Astrocyte (in vitro differentiated cells and primary cell): Measurements from ENCODE around the gene ACVR1. TPM values are rescaled to one million over a fixed set of nuclear protein-coding genes. Genes with fewer than 3 reads are reported as not detected.

Source experiments
- DNase-seq: peaks from one replicate; pipeline ENCODE4 v3.0.0-alpha.2; 2010; ENCODE audit warnings: low read depth
- FAIRE-seq: peaks from 2 replicates; lab custom pipeline; 2011; peaks lifted over from hg19 to GRCh38; lab: Jason Lieb, UNC
- H2AFZ ChIP-seq: 2 replicates; pipeline ENCODE4 v1.6.0; 2012; ENCODE audit warnings: low read depth, low read length, inconsistent platforms
- H3K27ac ChIP-seq: 2 replicates; pipeline ENCODE4 v1.5.1; 2011; ENCODE audit warnings: low read depth, low read length, inconsistent platforms
- H3K27me3 ChIP-seq: 2 replicates; pipeline ENCODE4 v1.6.0; 2011; ENCODE audit warnings: low read length, inconsistent platforms; ENCODE audit not compliant: insufficient read depth
- H3K36me3 ChIP-seq: 2 replicates; pipeline ENCODE4 v1.5.1; 2011; ENCODE audit warnings: low read length, inconsistent platforms; ENCODE audit not compliant: insufficient read depth
- H3K4me1 ChIP-seq: 2 replicates; pipeline ENCODE4 v1.5.1; 2011; ENCODE audit warnings: low read length, inconsistent platforms; ENCODE audit not compliant: insufficient read depth
- H3K4me2 ChIP-seq: 2 replicates; pipeline ENCODE4 v1.6.0; 2012; ENCODE audit warnings: low read length, inconsistent platforms
- H3K4me3 ChIP-seq: 2 replicates; pipeline ENCODE4 v1.5.1; 2011; ENCODE audit warnings: low read depth, mild to moderate bottlenecking, low read length, inconsistent platforms; ENCODE audit not compliant: insufficient read depth
- H3K79me2 ChIP-seq: 2 replicates; pipeline ENCODE4 v1.6.0; 2012; ENCODE audit warnings: mild to moderate bottlenecking, low read length, inconsistent platforms; ENCODE audit not compliant: insufficient read depth
- H3K9ac ChIP-seq: 2 replicates; pipeline ENCODE4 v1.6.0; 2012; ENCODE audit warnings: mild to moderate bottlenecking, low read length, inconsistent platforms
- H3K9me3 ChIP-seq: 2 replicates; pipeline ENCODE4 v1.5.1; 2012; ENCODE audit warnings: low read depth, mild to moderate bottlenecking, low read length, inconsistent platforms; ENCODE audit not compliant: insufficient read depth
- H4K20me1 ChIP-seq: 2 replicates; pipeline ENCODE4 v1.6.0; 2012; ENCODE audit warnings: low read length, inconsistent platforms; ENCODE audit not compliant: insufficient read depth
- H3K27ac Mint-ChIP-seq: one replicate; pipeline ENCODE4 v1.8.0; 2021; ENCODE audit warnings: mild to moderate bottlenecking, mixed read lengths; ENCODE audit not compliant: unreplicated experiment
- H3K27me3 Mint-ChIP-seq: one replicate; pipeline ENCODE4 v1.8.0; 2021; ENCODE audit warnings: low read depth, mixed read lengths; ENCODE audit not compliant: unreplicated experiment
- H3K36me3 Mint-ChIP-seq: one replicate; pipeline ENCODE4 v1.8.0; 2021; ENCODE audit warnings: low read depth, mixed read lengths; ENCODE audit not compliant: unreplicated experiment
- H3K4me1 Mint-ChIP-seq: one replicate; pipeline ENCODE4 v1.8.0; 2021; ENCODE audit warnings: low read depth, mixed read lengths; ENCODE audit not compliant: unreplicated experiment
- H3K4me3 Mint-ChIP-seq: one replicate; pipeline ENCODE4 v1.8.0; 2021; ENCODE audit warnings: mild to moderate bottlenecking, moderate library complexity, mixed read lengths; ENCODE audit not compliant: unreplicated experiment
- H3K9me3 Mint-ChIP-seq: one replicate; pipeline ENCODE4 v1.8.0; 2021; ENCODE audit warnings: mild to moderate bottlenecking, mixed read lengths; ENCODE audit not compliant: unreplicated experiment
- EZH2 ChIP-seq: IDR thresholded peaks from 2 replicates; pipeline ENCODE4 v1.6.1; 2012; ENCODE audit warnings: mild to moderate bottlenecking, low read length, inconsistent platforms; ENCODE audit not compliant: insufficient read depth
- total RNA-seq: library from RNA; stranded (reverse); gene quantifications from 2 replicates; pipeline ENCODE4 v1.2.1, GENCODE V29; 2021
- TF ChIP-seq, protein P1 (sequence below): IDR thresholded peaks from 2 replicates; pipeline ENCODE4 v1.5.1; 2011; ENCODE audit warnings: low read depth, mild to moderate bottlenecking, inconsistent platforms, low read length, moderate library complexity; ENCODE audit not compliant: insufficient read depth

Gene ACVR1
- total RNA-seq, 1 donor from 2014 or later, result 45.9 TPM

GRCh38 chr2:157789933-157790511 is 86.1 kb downstream of the ACVR1 start:
- no peak for DNase-seq
- no peaks in the 10 kb centered on the region for H3K9me3 ChIP-seq
- H3K4me1 ChIP-seq, result peaks cover 34% of the 10 kb centered on the region
- no peak overlapping the region for H3K27ac ChIP-seq
- no peaks in the 10 kb centered on the region for H3K27me3 Mint-ChIP-seq
- no peak overlapping the region for H2AFZ ChIP-seq
- H3K79me2 ChIP-seq, result peaks cover 34% of the 10 kb centered on the region
- no peaks in the 10 kb centered on the region for H3K36me3 Mint-ChIP-seq
- no peak overlapping the region for H3K4me3 Mint-ChIP-seq
- no peak overlapping the region for H3K4me3 ChIP-seq
- H3K4me2 ChIP-seq, result no peak overlapping the region
- no peaks in the 10 kb centered on the region for H3K9me3 Mint-ChIP-seq
- no peak for FAIRE-seq
- H3K27me3 ChIP-seq, result no peaks in the 10 kb centered on the region
- peaks cover 55% of the 10 kb centered on the region for H3K4me1 Mint-ChIP-seq
- TF ChIP-seq EZH2, result no peak
- TF ChIP-seq, protein P1, sequence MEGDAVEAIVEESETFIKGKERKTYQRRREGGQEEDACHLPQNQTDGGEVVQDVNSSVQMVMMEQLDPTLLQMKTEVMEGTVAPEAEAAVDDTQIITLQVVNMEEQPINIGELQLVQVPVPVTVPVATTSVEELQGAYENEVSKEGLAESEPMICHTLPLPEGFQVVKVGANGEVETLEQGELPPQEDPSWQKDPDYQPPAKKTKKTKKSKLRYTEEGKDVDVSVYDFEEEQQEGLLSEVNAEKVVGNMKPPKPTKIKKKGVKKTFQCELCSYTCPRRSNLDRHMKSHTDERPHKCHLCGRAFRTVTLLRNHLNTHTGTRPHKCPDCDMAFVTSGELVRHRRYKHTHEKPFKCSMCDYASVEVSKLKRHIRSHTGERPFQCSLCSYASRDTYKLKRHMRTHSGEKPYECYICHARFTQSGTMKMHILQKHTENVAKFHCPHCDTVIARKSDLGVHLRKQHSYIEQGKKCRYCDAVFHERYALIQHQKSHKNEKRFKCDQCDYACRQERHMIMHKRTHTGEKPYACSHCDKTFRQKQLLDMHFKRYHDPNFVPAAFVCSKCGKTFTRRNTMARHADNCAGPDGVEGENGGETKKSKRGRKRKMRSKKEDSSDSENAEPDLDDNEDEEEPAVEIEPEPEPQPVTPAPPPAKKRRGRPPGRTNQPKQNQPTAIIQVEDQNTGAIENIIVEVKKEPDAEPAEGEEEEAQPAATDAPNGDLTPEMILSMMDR, result no peak
- H3K36me3 ChIP-seq, result no peaks in the 10 kb centered on the region
- no peak overlapping the region for H3K9ac ChIP-seq
- peaks cover 55% of the 10 kb centered on the region for H4K20me1 ChIP-seq
- H3K27ac Mint-ChIP-seq, result no peak overlapping the region

DNA sequence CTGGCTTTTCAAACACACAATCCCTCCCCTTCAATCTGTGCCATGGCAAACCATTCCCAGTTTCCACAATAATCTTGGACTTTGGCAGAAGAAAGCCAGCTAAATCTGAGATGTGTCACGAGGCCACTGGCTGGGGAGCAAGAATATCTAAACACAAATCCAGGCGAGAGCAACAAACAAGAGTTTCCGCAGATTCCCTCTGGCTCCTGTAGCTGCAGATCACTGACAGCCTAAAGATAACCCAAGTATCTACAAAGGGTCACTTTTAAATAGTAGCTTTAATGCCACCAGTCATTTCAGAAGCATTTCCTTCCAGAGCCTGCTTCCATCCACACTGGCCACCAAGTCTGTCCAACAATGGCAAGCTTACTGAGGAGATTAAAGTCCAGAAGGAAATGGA is 86.9 kb downstream of the ACVR1 start:
- no peak for TF ChIP-seq EZH2
- TF ChIP-seq, protein P1, result no peak
- Mint-ChIP-seq H3K4me3 (peak overlapping the region; percentile 7), H3K36me3 (no peaks in the 10 kb centered on the region), H3K27ac (no peak overlapping the region), H3K27me3 (no peaks in the 10 kb centered on the region), H3K9me3 (no peaks in the 10 kb centered on the region), H3K4me1 (peaks cover 59% of the 10 kb centered on the region)
- Histone ChIP-seq H3K4me2 (no peak overlapping the region), H3K9me3 (no peaks in the 10 kb centered on the region), H3K9ac (no peak overlapping the region), H3K36me3 (no peaks in the 10 kb centered on the region), H3K4me1 (peaks cover 42% of the 10 kb centered on the region), H3K27me3 (no peaks in the 10 kb centered on the region), H3K27ac (no peak overlapping the region), H3K79me2 (peaks cover 34% of the 10 kb centered on the region), H4K20me1 (peaks cover 63% of the 10 kb centered on the region), H3K4me3 (no peak overlapping the region), H2AFZ (no peak overlapping the region)
- no peak for FAIRE-seq
- no peak for DNase-seq

DNA sequence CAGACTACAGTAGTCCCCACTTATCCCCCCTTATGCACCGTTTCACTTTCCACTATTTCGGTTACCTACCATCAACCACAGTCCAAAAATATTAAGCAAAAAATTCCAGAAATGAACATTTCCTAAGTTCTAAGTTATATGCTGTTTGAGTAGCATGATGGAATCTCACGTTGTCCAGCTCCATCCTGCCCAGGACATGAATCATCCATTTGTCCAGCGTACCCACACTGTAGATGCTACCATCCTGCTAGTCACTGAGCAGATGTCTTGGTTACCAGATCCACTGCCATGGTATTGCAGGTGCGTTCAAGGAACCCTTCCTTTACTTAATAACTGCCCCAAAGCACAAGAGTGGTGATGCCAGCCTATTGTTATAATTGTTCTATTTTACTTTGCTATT is 87.9 kb downstream of the ACVR1 start:
- FAIRE-seq, result no peak
- peaks cover 60% of the 10 kb centered on the region for H3K4me1 Mint-ChIP-seq

More for the DNA sequence above, 87.9 kb downstream of the ACVR1 start:
- H3K27me3 Mint-ChIP-seq, result no peaks in the 10 kb centered on the region
- Histone ChIP-seq H3K36me3 (no peaks in the 10 kb centered on the region), H3K27me3 (no peaks in the 10 kb centered on the region), H3K4me3 (no peak overlapping the region), H3K9ac (no peak overlapping the region), H3K4me2 (no peak overlapping the region), H3K9me3 (no peaks in the 10 kb centered on the region), H4K20me1 (peaks cover 71% of the 10 kb centered on the region), H3K4me1 (peaks cover 45% of the 10 kb centered on the region), H2AFZ (no peak overlapping the region), H3K79me2 (peaks cover 34% of the 10 kb centered on the region), H3K27ac (no peak overlapping the region)
- TF ChIP-seq, protein P1, result no peak
- no peak for TF ChIP-seq EZH2
- DNase-seq, result no peak
- H3K36me3 Mint-ChIP-seq, result peaks cover 5% of the 10 kb centered on the region
- no peak overlapping the region for H3K27ac Mint-ChIP-seq
- H3K4me3 Mint-ChIP-seq, result no peak overlapping the region
- H3K9me3 Mint-ChIP-seq, result no peaks in the 10 kb centered on the region
